ENCODE results near the gene TUBA1B. TPM values are rescaled to one million over a fixed set of nuclear protein-coding genes. Genes with fewer than 3 reads are reported as not detected.

Gene TUBA1B
- polyA plus RNA-seq, 1 experiment, result 3,601 TPM

- no peaks in the 10 kb centered on the region for H3K36me3 ChIP-seq (ENCODE audit: control insufficient read depth, insufficient read depth, low read length)
- no peaks in the 10 kb centered on the region for H3K27me3 ChIP-seq (ENCODE audit: control insufficient read depth, insufficient read depth, low read length)
- ChIA-PET POLR2A (no interaction called here), CTCF (no interaction called here)
- H3K4me3 ChIP-seq (ENCODE audit: low read depth, low read length), result no peak overlapping the region
- no peak for TF ChIP-seq CTCF (IDR thresholded peaks at IDR 0.05; ENCODE audit: insufficient read depth, low read depth, low read length)
- no peak for DNase-seq (ENCODE audit: low read depth)
These were observed 30.0 kb upstream of the TUBA1B start for GRCh38 chr12:49161092-49161795.

GRCh38 chr12:49160399-49160798, 29.2 kb upstream of the TUBA1B start:
- TF ChIP-seq CTCF (IDR thresholded peaks at IDR 0.05; ENCODE audit: insufficient read depth, low read depth, low read length), result no peak
- no peaks in the 10 kb centered on the region for H3K36me3 ChIP-seq (ENCODE audit: control insufficient read depth, insufficient read depth, low read length)
- DNase-seq (ENCODE audit: low read depth), result no peak
- CTCF ChIA-PET, result interaction anchor here (0.7 kb wide), 1 partner anchor 129 kb away, joined by 3 read pairs; no protein-coding TSS in a partner anchor
- H3K27me3 ChIP-seq (ENCODE audit: control insufficient read depth, insufficient read depth, low read length), result no peaks in the 10 kb centered on the region
- POLR2A ChIA-PET, result no interaction called here
- no peak overlapping the region for H3K4me3 ChIP-seq (ENCODE audit: low read depth, low read length)

- TF ChIP-seq CTCF (IDR thresholded peaks at IDR 0.05; ENCODE audit: insufficient read depth, low read depth, low read length), result no peak
- no peak overlapping the region for H3K4me3 ChIP-seq (ENCODE audit: low read depth, low read length)
- no peaks in the 10 kb centered on the region for H3K27me3 ChIP-seq (ENCODE audit: control insufficient read depth, insufficient read depth, low read length)
- no peak for DNase-seq (ENCODE audit: low read depth)
- H3K36me3 ChIP-seq (ENCODE audit: control insufficient read depth, insufficient read depth, low read length), result no peaks in the 10 kb centered on the region
- ChIA-PET POLR2A (interaction anchor here (0.6 kb wide), 1 partner anchor 24 kb away, joined by 3 read pairs; no protein-coding TSS in a partner anchor), CTCF (no interaction called here)
These were observed 23.0 kb upstream of the TUBA1B start for GRCh38 chr12:49154221-49154620.

GRCh38 chr12:49147384-49147783, 16.2 kb upstream of the TUBA1B start:
- Histone ChIP-seq H3K4me3 (ENCODE audit: low read depth, low read length) (no peak overlapping the region), H3K36me3 (ENCODE audit: control insufficient read depth, insufficient read depth, low read length) (no peaks in the 10 kb centered on the region), H3K27me3 (ENCODE audit: control insufficient read depth, insufficient read depth, low read length) (no peaks in the 10 kb centered on the region)
- CTCF ChIA-PET, result interaction anchor here (0.5 to 1.6 kb wide), 4 partner anchors 17 to 185 kb away, joined by 3 to 4 read pairs (median 3); no protein-coding TSS in a partner anchor
- POLR2A ChIA-PET, result interaction anchor here (0.6 kb wide), 1 partner anchor 28 kb away, joined by 18 read pairs; no protein-coding TSS in a partner anchor
- DNase-seq (ENCODE audit: low read depth), result no peak
- TF ChIP-seq CTCF (IDR thresholded peaks at IDR 0.05; ENCODE audit: insufficient read depth, low read depth, low read length), result no peak

GRCh38 chr12:49146406-49146805, 15.2 kb upstream of the TUBA1B start:
- POLR2A ChIA-PET, result no interaction called here
- Histone ChIP-seq H3K36me3 (ENCODE audit: control insufficient read depth, insufficient read depth, low read length) (no peaks in the 10 kb centered on the region), H3K27me3 (ENCODE audit: control insufficient read depth, insufficient read depth, low read length) (no peaks in the 10 kb centered on the region), H3K4me3 (ENCODE audit: low read depth, low read length) (no peak overlapping the region)
- TF ChIP-seq CTCF (IDR thresholded peaks at IDR 0.05; ENCODE audit: insufficient read depth, low read depth, low read length), result no peak
- CTCF ChIA-PET, result interaction anchor here (1.5 kb wide), 1 partner anchor 16 kb away, joined by 3 read pairs; no protein-coding TSS in a partner anchor
- DNase-seq (ENCODE audit: low read depth), result no peak

Data from BJ (cell line).